Stomach (tissue), 4 donors: ENCODE data around the gene OR6Y1.

ENCODE experiments used
- POLR2AphosphoS5 ChIP-seq, 3 donors: sonication (generic); formaldehyde crosslinking; IDR thresholded peaks; one replicate each; pipeline ENCODE4 v1.6.1; 2016; ENCODE audit warnings: antibody characterized with exemption in 3 of 3
- TF ChIP-seq, protein P1 (sequence below), 7 experiments: fragments of 450-650 bp in 4 of 7; fragments of 200-600 bp in 3 of 7; sonication (generic) in 3 of 7; IDR thresholded peaks; one replicate each; pipeline ENCODE4 v1.5.1; 2016 to 2019; ENCODE audit warnings: antibody characterized with exemption in 7 of 7, control low read depth in 2 of 7, mild to moderate bottlenecking in 1 of 7

DNA sequence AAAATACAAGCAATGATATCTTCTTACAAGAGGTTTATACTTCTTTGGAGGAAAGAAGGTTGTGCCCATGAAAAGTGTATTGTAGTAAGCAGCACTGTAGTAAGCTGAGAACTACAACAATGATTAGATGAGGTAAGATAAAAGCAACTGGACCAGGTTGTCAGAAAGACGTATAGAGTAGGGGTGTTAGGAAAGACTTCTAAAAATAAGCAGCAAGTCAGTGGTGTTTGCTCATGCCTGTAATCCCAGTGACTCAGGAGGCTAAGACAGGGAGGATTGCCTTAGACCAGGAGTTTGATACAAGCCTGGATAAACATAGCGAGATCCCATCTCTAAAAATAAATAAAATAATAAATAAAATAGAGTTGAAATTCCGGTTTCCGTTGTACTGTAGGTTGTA, 29.8 kb upstream of the OR6Y1 start:
- TF ChIP-seq, protein P1, sequence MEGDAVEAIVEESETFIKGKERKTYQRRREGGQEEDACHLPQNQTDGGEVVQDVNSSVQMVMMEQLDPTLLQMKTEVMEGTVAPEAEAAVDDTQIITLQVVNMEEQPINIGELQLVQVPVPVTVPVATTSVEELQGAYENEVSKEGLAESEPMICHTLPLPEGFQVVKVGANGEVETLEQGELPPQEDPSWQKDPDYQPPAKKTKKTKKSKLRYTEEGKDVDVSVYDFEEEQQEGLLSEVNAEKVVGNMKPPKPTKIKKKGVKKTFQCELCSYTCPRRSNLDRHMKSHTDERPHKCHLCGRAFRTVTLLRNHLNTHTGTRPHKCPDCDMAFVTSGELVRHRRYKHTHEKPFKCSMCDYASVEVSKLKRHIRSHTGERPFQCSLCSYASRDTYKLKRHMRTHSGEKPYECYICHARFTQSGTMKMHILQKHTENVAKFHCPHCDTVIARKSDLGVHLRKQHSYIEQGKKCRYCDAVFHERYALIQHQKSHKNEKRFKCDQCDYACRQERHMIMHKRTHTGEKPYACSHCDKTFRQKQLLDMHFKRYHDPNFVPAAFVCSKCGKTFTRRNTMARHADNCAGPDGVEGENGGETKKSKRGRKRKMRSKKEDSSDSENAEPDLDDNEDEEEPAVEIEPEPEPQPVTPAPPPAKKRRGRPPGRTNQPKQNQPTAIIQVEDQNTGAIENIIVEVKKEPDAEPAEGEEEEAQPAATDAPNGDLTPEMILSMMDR (IDR thresholded peaks at IDR 0.05) = no peak
- TF ChIP-seq POLR2AphosphoS5 (IDR thresholded peaks at IDR 0.05) = no peak
